Renal cortical epithelial cell (primary cell): Measurements from ENCODE around the gene OLIG2. TPM values are rescaled to one million over a fixed set of nuclear protein-coding genes. Genes with fewer than 3 reads are reported as not detected.

Experiments
- DNase-seq: peaks from one replicate; pipeline ENCODE4 v3.0.0-alpha.2; 2011; ENCODE audit warnings: low read depth
- total RNA-seq: library from RNA; depleted of rRNA; stranded (reverse); fragments of >200 nt; gene quantifications from 2 replicates; pipeline ENCODE4 v1.2.3, GENCODE V29; 2014

Gene OLIG2
- total RNA-seq, 1 donor from 2014 or later = not detected

DNA sequence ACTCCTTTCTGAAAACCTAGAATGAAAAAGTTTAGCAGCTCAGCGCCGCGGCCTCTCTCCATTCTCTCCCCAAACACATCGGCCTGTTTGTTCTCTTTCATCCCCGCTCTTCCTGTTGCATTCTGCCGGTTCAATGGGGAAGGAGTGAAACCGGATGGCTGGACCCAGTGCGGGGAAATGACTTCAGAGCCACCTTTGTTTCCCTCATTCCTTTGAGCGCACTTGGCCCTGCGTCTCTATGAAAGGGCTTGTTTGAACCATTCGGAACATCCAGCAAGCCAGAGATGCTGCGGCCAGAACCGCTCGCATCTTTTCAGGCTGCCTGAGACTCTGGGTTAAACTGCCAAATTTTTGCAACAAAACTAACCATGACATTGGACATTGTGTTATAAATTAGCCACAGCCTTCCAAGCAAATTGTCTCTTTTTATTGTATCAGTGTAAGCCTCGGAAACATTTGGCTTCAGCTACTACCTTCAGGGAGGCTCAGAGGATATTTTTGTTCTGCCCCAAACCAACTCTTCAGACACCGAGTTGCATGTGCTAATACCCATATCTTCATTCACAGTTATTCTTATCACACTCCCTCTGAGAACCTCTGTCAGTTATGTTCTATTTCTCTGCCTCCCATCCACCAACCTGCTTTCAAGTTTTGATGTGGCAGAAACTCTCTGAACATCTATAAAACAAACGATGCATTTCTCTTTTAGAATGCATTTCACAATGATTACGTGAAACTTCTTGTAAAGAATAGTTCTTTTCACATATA is 39.1 kb downstream of the OLIG2 start:
- no peak for DNase-seq

- no peak for DNase-seq
Measured at GRCh38 chr21:33067043-33067442, 41.3 kb downstream of the OLIG2 start.

DNA sequence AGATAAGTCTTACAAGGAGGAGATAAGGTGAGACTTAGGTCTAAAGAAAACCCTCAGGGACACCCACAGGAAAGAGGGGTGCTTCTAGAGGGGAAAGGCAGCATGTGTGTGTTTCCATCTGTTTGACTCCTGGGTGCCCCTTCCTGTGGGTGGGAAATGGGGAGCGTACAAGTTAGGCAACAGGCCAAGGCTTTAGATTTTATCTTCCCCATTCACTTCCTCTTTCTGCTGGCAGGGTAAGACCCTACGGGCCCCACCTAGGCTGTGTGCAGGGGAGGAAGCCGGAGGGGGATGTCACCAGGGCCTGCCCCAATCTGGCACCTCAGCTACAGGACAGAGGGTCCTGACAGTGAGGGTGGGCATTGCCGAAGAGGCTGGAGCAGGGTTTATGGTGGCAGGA is 41.7 kb downstream of the OLIG2 start:
- no peak for DNase-seq

DNA sequence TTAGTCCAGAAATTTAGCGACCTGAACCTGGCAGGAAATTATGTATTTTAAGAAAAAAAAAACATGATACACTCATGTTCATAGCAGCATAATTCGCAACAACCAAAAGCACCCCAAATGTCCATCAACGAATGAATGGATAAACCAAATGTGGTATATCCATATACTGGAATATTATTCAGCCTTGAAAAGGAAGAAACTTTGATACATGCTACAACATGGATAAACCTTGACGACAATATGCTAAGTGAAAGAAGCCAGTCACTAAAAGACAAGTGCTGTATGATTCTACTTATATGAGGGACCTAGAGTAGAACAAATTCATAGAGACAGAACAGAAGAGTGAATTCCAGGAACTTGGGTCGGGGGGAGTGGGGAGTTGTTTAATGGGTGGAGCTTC is 43.5 kb downstream of the OLIG2 start:
- no peak for DNase-seq

DNA sequence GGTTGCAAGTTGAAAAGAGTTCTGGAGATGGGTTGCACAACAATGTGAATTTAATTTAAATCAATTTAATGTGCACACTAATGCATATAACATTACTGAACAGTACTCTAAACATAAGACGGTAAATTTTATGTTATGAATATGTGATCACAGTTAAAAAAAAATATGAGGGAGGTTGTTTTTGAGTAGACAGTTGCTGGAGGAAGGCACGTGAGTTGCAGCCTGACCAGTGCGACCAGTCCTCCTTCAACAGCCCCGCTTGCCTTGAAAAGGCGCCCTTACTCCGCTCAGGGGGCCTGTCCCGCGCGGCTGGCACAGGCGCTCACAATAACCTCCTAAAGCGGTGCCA is 43.9 kb downstream of the OLIG2 start:
- DNase-seq = no peak

GRCh38 chr21:33069994-33070743 is 44.4 kb downstream of the OLIG2 start, which contains the start of gene OLIG1:
Gene OLIG1 (plus strand): TSS chr21:33070141. CDS start chr21:33070247, 106 bp downstream.
- DNase-seq = no peak

- DNase-seq = no peak
Measured at GRCh38 chr21:33070744-33070997, 44.9 kb downstream of the OLIG2 start.

GRCh38 chr21:33070998-33071769 is 45.4 kb downstream of the OLIG2 start:
- DNase-seq = no peak

DNA sequence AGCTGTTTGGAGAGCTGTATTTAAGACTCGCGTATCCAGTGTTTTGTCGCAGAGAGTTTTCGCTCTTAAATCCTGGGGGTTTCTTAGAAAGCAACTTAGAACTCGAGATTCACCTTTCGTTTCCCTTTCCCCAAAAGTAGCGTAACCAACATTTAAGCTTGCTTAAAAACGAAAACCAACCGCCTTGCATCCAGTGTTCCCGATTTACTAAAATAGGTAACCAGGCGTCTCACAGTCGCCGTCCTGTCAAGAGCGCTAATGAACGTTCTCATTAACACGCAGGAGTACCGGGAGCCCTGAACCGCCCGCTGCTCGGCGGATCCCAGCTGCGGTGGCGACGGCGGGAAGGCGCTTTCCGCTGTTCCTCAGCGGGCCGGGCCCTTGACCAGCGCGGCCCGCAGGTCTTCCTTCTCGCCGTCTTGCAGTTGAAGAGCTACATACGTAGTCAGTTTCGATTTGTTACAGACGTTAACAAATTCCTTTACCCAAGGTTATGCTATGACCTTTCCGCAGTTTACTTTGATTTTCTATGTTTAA is 46.1 kb downstream of the OLIG2 start:
- DNase-seq = peak; percentile 6

DNA sequence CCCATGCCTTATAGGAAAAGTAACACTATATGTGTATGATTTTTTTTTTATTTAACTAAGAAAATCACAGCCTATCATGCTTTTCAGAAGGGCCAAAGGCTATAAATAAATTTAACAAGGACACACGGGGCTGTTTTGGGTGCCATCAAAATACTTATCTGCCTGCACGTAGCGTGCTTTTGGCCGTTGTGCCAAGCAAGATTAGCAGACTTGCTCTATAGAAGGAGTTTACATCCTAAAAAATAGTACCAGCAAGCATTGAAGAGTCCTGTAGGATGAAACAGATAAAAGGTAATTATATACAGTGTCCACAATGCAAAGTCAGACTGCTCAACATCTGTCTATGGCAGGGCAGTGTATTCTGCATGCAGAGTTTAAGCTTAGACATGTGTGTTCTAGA is 47.9 kb downstream of the OLIG2 start:
- DNase-seq = no peak

GRCh38 chr21:33075128-33075527 is 49.4 kb downstream of the OLIG2 start:
- DNase-seq = no peak

- no peak for DNase-seq
Measured at GRCh38 chr21:33075596-33076195, 50.0 kb downstream of the OLIG2 start.

- no peak for DNase-seq
Measured at GRCh38 chr21:33076600-33077329, 51.0 kb downstream of the OLIG2 start.

Other genes starting within 250 kb of the OLIG2 start
- not detected in 2 replicates for gene OLIG1, start 44.2 kb downstream of the OLIG2 start, total RNA-seq
- 18.4 and 44.5 TPM in 2 replicates for gene IFNAR2, start 204.0 kb downstream of the OLIG2 start, total RNA-seq
- gene IL10RB, start 240.4 kb downstream of the OLIG2 start, total RNA-seq = 36.1 and 41.3 TPM in 2 replicates